HG02973 (cell line): ENCODE results near the gene GSTM4.
A peak's percentile ranks its signal among the peaks of the same experiment; 100 is the strongest.

Experiments
- ATAC-seq: cut with Tn5 transposase; IDR thresholded peaks from one replicate; pipeline ENCODE4 v1.9.1; 2021; ENCODE audit warnings: moderate library complexity; ENCODE audit not compliant: unreplicated experiment

The GSTM4 gene

DNA sequence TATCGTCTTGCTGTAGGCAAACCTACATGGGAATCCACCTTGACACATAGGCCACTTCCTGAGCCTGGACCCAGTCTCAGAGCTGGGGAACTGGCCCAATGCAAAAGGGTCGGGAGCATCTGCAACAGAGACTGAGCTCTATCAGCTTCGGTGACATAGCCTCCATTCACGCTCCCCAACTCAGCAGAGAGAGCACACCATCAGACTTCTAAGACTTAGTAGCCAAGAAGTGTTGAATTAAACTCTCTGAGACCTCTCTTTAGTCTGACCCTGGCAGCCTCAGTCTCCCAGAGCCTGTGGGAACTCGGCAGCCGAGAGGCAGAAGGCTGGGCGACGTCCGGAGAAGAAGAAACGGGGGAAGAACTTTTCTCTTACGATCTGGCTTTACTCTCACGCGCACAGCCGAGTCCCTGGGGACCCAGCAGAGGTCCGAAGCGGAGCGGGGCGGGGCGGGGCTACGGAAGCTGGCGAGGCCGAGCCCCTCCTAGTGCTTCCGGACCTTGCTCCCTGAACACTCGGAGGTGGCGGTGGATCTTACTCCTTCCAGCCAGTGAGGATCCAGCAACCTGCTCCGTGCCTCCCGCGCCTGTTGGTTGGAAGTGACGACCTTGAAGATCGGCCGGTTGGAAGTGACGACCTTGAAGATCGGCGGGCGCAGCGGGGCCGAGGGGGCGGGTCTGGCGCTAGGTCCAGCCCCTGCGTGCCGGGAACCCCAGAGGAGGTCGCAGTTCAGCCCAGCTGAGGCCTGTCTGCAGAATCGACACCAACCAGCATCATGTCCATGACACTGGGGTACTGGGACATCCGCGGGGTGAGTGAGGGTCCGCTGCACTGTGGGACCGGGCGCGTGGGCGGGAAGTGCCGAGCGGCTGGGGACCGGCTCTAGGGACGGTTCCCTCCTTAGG is at the start of gene GSTM4:
Gene GSTM4 (plus strand): TSS at position 485 of the 905 bp plus-strand sequence. CDS start 291 bp downstream, at position 776.
- peak; percentile 87 for ATAC-seq

DNA sequence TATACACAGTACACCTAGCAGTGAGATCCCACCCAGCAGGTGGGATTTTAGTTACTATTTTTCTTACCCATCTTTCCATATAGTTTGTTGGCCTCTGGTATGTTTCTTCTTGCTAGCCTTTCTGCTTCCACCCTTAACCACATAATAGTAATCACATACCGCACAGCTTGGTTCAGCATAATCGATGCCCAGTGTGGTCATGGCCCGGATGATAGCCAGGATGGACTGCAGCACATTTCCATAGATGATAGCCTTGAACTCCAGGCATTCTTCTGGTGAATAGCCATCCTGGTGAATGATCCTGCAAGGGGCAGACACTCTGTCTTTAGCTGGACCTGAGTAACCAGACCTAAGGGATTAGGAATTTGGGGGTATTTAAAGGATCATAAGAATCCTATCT is 46.0 kb upstream of the GSTM4 start:
- ATAC-seq: no peak

DNA sequence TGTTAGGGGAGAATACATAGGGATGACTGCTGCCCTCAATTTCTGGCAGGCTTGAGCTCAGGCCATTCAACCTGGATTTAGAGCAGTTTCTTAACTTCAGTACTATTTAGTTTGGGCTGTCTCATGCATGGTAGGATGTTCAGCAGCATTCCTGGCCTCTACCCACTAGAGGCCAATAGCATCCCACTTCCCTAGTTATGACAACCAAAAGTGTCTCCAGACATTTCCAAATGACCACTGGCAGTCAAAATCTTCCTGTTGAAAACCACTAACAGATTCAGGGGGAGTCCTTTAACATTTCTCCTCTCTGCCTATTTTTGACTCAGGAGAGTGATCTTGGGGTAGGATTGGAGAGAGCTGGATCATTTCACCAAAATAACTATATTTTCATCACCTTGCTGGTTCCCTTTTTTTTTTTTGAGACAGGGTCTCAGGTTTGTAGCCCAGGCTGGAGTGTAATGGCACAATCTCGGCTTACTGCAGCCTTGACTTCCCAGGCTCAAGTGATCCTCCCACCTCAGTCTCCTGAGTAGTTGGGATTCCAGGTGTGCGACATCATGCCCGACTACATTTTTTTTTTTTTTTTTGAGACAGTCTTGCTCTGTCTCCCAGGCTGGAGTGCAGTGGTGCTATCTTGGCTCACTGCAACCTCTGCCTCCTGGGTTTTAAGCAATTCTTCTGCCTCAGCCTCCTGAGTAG is 45.1 kb upstream of the GSTM4 start:
- ATAC-seq: no peak

DNA sequence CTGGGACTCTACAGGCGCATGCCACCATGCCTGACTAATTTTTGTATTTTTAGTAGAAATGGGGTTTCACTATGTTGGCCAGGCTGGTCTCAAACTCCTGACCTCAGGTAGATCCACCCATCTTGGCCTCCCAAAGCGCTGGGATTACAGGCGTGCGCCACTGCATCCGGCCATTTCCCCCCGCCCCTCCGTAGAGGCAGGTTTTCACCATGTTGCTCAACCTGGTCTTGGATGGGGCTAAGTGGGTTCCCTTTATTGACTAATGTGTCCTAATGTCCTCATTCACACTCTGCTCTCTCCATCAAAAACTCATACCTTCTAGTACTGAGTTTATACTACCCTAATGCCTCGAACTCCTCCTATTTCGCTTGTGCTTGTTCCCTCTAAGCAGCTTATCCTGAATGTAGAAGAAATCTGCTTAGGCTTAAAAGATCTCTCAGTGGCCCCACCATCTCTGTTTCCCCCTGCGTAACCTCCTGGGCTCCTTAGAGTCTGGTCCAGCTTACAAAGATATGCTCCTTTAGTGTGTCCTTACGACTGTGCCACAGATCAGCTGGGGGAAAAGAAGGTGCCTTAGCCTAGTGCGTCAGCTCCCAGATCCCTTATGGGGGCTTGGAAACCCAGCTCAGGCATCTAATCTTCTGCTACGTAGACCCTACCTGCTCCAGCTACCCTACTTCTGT is 44.5 kb upstream of the GSTM4 start:
- no peak for ATAC-seq

DNA sequence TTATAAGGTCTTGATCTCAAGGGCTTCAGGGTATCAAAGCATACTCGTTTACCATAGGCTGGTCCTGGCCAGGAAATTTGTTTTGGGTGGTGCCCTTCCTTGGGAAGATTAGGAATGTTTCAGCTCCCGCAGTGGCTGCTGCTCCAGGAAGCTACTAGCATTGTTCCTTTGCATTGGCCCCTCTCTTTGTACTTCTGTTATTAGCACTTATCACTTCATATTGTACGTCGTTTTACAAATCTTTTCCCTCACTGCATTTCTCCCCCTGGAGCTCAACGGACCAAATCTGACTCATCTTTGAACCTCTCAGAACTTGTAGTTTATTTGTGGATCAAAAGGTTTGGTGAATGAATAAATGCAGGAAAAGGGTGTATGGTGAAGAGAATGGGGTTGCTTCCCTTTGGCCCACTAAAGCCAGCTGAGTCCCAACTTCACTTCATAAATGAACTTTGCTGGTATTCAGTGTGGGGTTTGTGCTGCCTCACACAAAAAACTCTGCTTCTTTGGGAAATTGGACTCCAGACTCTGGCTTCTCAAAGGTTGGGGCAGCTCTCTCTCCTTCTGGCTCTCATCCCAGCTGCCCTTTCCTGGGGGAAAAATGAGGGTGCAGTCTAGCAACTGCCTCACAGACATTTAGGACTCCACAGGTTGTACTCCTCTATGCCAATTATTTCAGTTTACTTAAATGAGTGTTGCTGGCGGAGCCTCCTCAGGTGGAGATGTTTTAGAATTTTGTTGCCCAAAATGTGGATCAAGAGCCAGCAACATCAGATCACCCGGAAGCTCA is 42.3 kb upstream of the GSTM4 start:
- no peak for ATAC-seq

DNA sequence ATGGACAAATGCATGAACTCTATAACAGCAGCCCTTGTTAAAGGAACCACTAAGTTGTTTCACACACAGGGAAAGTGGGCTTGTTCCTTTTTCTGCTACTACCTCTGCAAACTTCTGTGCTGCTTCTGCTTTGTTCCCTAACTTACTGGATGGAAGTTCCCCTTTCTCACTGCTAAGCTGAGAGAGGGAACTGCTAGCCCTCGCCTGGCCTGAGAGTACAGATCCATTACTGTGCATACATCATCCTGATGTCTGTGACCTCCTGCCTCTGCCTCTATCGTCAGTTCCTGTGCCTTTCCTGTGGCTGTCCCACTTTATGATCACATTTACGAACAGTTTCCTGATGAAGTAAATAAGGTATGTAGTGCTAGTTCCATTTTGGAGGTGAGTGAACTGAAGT is 40.0 kb upstream of the GSTM4 start:
- ATAC-seq: no peak

DNA sequence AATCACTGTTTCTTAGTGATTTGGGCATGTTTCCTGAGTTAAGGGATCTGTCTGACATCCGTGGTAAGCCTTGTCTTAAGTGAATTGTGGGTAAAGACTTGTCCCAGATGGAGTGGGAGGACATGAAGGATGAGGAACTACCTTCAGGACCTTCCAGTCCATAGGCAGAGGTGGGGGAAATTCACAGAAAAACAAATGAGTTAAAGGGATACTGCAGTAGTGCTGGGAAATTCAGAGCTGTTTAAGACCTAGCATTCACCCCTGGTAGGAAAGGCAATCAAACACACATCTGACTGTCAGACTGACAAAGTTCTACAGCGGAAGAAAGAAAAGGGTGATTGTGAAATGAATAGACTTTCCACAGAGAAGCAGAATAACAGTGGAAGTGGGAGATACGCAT is 39.5 kb upstream of the GSTM4 start:
- no peak for ATAC-seq

DNA sequence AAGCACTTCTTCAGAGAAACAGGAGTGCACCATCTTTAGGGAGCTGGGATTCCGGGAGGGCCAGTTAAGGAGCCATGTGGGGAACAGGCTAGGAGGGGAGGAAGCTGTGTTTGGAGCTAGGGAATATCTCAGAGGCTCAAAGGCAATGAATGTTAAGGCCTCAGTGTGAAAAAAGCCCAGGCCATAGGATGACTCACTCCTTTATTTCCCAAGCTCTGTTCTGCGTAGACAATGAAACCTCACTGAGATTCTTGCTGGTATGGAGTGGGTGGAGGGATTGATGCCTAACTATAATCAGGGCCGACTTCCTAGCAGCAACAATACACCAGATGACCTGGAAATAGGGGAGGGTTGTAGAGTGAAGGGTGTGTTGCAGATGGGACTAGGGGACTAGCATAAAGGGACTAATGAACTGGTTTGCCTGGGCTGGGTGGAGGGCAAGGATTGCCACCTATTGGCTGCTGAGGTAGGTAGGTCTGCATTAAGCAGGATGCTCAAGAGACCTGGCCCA is 38.6 kb upstream of the GSTM4 start:
- ATAC-seq: no peak

DNA sequence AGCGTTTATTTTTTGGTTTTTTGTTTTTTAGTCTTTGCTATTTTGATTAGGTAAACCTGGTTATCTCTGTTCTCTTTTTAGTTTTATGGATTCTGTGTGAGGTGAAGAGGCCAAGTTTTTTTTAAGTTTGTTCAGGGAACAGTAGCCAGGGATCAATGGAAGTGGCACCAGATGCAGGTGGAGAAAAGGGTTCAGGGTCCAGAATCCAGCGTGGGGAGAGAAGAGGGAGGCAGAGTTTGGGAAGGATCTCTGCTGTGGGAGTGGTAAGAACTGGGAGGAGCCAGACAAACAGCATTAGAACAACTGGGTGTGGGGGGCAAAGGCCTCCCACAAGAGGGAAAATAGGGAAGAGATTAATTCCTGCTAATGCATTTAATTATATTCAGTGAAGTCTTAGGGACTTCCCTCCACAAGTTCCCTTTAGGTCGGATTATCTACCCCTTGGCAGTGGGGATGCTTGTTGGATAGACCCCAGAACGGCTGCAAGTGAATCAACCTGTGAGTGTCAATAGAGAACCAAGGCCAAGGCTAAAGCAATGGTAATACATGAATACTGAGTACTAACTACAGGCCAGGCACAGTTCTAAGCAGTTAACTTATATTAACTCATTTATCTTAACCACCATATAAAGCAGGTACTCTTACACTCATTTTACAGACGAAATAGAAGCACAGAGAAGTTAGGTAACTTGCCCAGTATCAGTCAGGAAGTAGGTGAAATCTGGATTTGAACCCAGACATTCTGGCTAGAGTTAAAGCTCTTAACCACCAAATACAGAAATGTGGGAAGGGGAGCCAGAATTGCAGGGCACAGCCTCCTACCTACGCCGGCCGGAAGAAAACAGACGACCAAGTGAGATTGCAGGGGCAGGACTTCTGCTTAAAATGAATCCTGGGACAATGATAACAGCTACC is 37.0 kb upstream of the GSTM4 start:
- no peak for ATAC-seq

DNA sequence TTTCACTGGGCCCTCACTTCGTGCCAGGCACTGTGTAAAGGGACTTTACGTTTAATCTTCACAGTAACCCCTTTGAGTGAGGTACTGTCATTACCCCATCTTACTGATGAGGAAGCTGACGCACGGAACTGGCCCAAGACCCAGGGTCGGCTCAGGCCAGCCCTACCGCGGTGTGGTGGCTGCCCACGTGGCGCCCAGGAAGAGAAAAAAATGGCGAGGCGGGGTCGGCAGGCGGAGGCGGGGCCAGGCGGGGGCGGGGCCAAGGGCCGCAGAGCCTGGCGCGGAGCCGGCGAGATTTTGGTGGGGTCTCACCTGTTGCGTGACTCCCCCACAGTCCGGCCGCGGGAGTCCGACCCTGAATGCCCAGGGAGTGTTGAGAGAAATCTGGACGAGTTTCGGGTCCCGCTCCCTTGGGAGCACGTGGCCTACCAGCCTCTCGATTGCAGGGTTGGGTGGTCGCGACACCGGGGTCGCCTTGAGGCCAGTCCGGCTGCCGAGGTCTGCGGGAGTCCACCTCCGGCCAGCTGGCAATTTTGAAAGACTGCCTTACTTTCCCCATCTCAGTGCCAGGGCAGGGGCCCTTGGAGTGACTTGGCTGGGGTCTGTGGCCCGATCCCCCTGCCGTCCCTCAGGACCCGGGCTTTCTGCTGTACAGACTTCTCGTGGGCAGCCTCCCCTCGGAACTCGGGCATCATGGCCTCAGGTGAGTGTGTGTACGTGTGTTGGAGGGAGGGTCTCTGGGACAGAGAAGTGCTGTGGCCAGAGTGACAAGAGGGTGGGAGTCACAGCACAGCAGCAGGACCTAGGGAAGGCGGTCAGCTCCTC is 36.1 kb upstream of the GSTM4 start, which contains the start of the genes AMPD2 and GNAT2:
Gene AMPD2 (plus strand): TSS at position 262 of the 825 bp plus-strand sequence. CDS start 1,339 bp downstream, outside the sequence.
Gene GNAT2 (minus strand): TSS at position 41 of the 825 bp plus-strand sequence. CDS start 6,746 bp downstream, outside the sequence.
- peak; percentile 37 for ATAC-seq

DNA sequence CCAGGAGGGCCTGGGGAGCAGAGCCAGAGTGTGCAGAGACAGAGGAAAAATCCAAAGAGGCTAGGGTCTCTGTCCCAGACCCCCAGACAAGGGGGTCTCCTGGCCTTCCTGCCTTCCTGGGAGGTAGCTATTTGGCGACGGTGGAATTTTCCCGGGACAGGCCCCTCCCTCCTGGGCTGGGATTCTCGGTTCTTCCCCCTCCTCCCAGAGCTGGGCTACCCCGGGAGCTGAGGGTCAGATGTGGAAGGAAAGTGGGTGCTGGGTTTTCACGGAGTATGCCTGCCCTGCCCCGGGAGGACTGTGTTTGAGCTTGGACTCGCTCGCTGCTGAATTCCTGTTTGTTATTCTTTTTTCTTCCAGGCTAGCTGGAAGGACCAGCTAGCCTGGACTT is 35.5 kb upstream of the GSTM4 start:
- no peak for ATAC-seq

DNA sequence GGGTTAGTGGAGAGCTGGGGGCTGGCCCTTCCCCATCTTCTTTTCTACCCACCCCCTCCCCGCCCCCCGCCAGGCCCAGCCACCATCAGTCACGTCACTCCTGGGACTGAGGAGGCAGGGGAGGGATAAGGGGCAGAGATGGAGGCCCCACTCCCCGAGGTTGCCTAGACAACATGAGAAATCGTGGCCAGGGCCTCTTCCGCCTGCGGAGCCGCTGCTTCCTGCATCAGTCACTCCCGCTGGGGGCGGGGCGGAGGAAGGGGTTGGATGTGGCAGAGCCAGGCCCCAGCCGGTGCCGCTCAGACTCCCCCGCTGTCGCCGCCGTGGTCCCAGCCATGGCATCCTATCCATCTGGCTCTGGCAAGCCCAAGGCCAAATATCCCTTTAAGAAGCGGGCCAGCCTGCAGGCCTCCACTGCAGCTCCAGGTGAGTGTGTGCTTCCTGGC is 35.0 kb upstream of the GSTM4 start:
- ATAC-seq: peak; percentile 65

DNA sequence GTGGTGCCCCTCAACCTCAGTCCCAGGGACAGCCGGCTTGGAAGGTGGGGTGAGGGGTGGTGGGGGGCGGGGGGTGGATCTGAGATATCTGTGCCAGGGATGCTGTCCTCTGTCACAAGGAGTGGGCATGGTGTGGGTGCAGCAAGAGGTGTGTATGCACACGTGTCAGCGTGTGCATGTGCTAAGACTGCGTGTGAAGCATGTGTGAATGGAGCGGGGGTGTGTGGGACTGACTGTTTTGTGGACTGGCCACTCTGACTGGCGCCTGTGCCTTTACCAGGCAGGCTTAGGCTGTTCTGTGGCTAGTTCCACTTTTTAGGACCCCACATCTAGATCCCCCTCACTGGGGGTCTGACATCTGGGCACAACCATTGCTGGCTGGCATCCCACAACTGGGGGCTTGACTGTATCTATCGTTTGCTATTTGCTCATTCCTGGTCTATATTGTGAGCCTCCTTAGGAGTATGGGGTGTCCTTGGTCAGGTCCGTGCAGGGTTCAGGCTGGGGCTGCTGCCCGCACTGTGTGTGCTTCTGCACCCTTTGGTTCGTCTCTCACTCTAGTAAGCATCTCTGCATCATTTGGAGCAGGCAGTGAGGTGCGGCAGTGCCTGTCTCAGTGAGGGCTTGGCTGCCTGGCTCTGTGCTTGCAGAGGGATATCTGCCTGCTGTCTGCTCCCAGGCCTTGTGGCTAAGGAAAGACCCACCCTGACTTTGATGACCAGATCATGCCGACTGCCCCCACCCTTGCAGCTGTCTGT is 34.3 kb upstream of the GSTM4 start:
- ATAC-seq: no peak

DNA sequence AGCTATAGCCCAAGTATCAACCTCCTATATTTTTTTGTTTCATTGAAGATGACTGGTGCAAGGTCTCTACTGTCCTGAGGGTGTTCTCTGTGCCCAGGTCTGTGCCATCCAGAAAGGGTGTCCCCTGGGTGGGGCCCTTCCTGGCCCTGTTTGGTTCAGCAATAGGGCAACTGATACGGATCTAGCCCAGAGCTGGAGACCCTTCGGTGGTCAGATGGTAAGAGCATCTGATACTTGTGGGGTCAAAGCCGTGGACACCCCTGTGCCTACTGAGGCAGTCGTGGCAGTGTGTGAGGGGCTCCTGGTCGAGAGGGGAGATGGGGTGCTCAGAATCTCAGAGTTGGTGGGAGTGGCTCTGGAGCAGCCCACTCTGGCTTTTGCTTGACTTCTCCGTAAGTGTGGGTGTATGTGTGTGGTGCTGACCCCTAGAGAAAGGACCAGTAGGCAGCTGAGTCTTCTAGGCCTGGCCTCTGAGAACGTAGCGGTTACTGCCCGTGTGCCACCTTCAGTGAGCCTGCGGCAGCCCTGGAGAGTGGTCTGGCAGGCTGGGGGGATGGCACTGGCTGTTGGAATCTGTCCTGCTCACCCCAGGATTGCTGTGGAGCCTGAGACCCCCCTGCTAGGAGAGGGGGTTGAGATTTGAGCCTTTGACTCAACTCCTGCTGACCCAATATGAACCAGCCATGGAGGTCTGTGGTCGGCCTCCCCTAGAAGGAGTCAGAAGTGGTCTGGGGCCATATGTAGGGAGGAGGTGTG is 33.6 kb upstream of the GSTM4 start:
- no peak for ATAC-seq

DNA sequence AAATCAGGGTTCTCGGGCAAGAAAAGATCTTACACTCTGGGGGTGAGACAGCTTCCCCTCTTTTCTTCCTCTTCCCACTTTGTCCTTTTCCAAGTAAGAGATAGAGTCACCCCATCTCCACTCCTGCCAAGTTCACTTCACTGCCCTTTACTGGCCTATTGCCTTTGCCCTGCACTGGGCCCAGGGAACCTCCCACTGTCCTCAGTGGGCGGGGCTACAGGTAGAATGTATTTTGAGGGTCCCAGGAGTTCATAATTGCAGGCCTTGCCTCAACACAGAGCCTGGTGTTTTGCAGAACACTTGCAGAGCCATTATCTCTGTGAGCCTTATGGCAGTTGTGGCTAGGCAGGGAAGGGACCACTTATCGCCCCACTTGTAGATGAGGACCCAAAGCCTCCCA is 33.0 kb upstream of the GSTM4 start:
- ATAC-seq: no peak

DNA sequence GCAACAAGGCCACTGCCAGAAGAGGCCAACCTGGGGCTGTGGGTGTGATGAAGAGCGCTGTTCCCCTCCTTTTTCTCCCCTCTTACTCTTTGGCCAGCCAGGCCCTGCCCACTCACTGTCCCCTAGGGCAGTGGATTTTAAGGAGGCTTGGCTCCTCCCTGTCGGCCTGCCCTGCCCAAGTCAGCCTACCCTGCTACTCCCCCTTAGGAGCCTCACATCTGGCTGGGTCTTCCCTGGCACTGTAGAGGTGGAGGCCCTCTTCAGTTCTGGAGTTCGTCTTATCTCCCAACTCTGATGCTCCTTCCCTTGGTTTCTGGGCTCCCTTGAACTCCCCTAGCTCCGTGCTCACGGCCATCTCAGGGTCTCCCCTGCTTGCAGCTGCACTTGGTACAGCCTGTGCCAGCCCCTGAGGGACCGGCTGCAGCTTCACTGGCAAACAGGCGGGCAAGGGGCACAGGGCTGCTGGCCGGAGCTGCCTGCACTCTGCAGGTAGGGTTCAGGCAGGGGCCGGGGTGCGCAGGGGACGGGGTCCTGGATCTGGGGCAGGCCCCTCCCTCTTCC is 32.2 kb upstream of the GSTM4 start:
- no peak for ATAC-seq
